Stimulated activated effector memory CD8-positive, alpha-beta T cell treated with anti-CD3 and anti-CD28 coated beads, Interleukin-12 subunit alpha, Interleukin-12 subunit beta, amount 100 ng/mL, for 72 hours (primary cell): ENCODE measurements around the gene GRM8.
A peak's percentile ranks its signal among the peaks of the same experiment; 100 is the strongest.

ENCODE experiments used
- ATAC-seq: fragments of 150-1000 bp; cut with Tn5 transposase; 2 replicates; pipeline ENCODE4 v1.10.0; 2021
- DNase-seq, 2 donors: peaks; one replicate each; pipeline ENCODE4 v3.0.0; 2021 to 2022; ENCODE audit warnings: low spot score in 2 of 2
- H3K27ac Mint-ChIP-seq: one replicate; pipeline ENCODE4 v1.8.0; 2022; ENCODE audit warnings: mild to moderate bottlenecking, mixed read lengths
- H3K36me3 Mint-ChIP-seq: one replicate; pipeline ENCODE4 v1.8.0; 2022; ENCODE audit warnings: mild to moderate bottlenecking, mixed read lengths
- H3K4me1 Mint-ChIP-seq: one replicate; pipeline ENCODE4 v1.8.0; 2022; ENCODE audit warnings: mixed read lengths
- H3K4me3 Mint-ChIP-seq: one replicate; pipeline ENCODE4 v1.8.0; 2022; ENCODE audit warnings: mild to moderate bottlenecking, mixed read lengths
- H3K9me3 Mint-ChIP-seq: one replicate; pipeline ENCODE4 v1.8.0; 2022; ENCODE audit warnings: mixed read lengths

Gene GRM8

DNA sequence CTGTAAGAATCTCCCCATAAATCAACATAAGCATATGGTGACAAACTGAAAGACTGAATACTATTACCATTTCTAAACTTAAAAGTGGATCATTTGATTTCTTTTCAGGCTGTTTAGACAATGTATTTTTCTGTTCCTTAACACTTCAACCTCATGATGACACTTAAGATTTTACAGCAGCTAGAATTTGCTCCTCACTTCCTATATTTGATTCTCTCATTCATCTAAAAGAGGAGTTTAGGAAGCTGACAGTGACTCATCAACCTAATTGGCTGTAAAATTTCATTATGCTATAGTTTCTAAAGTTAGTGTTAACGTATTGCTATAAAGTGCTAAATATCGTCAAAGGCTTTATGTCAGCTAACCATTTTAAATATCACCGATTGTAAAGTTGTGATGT, 478.7 kb downstream of the GRM8 start:
- no peak overlapping the region for H3K4me3 Mint-ChIP-seq
- no peaks in the 10 kb centered on the region for H3K36me3 Mint-ChIP-seq
- no peak overlapping the region for H3K27ac Mint-ChIP-seq
- ATAC-seq: no peak
- H3K4me1 Mint-ChIP-seq: no peaks in the 10 kb centered on the region
- no peak for DNase-seq
- no peaks in the 10 kb centered on the region for H3K9me3 Mint-ChIP-seq

DNA sequence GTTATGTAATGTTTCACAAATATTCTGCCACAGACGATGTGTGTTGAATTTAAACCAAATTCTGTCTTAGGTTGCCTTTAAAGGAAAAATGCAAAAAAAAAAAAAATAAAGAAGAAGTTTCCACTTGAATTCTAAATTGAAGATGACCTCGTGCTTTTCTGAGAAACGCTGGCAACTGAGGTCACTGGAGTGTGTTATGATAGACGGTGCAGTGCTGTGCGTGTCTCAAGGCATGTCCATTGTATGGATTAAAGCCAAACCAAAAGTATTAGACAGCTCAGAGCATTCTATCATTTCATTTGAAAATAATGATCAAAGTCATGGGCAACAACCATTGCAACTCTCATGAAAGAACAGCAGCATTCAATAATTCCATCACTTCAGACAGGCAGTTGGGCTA, 483.9 kb downstream of the GRM8 start:
- Mint-ChIP-seq H3K4me3 (no peak overlapping the region), H3K27ac (no peak overlapping the region), H3K9me3 (no peaks in the 10 kb centered on the region), H3K36me3 (no peaks in the 10 kb centered on the region), H3K4me1 (no peaks in the 10 kb centered on the region)
- DNase-seq: no peak
- no peak for ATAC-seq

DNA sequence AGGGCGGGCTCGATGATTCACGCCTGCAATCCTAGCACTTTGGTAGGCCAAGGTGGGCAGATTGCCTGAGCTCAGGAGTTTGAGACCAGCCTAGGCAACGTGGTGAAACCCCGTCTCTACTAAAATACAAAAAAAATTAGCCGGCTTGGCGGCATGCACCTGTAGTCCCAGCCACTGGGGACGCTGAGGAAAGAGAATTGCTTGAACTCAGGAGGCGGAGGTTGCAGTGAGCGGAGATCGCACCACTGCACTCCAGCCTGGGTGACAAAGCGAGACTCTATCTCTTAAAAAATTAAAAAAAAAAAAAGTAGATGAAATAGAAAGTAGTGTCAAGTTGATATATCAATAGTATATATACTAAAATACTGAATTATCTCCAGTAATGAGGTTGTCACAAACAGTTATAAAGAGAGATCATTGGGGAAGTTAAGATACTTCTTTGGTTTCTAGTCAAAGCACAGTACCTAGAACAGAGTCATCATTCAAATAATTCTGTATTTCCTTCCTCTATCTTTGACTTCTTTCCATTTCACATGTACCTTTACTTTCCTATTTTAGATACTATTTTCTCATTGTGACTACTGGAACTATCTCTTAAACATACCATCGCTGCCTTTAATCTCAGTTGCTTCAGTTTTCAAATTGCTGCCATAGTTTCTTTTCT, 491.7 kb downstream of the GRM8 start:
- no peaks in the 10 kb centered on the region for H3K4me1 Mint-ChIP-seq
- DNase-seq (no peak), ATAC-seq (no peak)
- no peaks in the 10 kb centered on the region for H3K36me3 Mint-ChIP-seq
- peaks cover 2% of the 10 kb centered on the region for H3K9me3 Mint-ChIP-seq
- H3K27ac Mint-ChIP-seq: no peak overlapping the region
- H3K4me3 Mint-ChIP-seq: no peak overlapping the region

DNA sequence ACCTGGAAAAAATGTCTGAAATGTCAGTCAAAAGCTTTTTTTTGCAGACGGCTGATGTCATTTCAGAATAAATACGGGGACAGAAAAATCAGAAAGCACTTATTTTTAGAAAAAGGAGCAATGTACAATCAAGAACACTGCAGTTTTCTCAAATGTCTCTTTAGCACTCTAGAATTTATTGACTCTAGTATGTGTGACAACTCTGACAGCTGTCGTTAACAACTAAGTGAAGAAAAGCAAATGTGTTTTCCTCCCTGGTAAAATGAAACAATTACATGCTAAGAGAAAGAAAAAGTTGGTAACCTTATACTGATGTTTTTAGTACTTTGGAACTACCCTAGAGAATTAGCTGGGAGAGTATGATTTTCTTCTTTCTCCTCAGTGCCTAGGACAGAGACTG, 497.4 kb downstream of the GRM8 start:
- Mint-ChIP-seq H3K9me3 (peaks cover 2% of the 10 kb centered on the region), H3K36me3 (no peaks in the 10 kb centered on the region), H3K4me1 (no peaks in the 10 kb centered on the region), H3K4me3 (no peak overlapping the region), H3K27ac (no peak overlapping the region)
- no peak for DNase-seq
- ATAC-seq: no peak

DNA sequence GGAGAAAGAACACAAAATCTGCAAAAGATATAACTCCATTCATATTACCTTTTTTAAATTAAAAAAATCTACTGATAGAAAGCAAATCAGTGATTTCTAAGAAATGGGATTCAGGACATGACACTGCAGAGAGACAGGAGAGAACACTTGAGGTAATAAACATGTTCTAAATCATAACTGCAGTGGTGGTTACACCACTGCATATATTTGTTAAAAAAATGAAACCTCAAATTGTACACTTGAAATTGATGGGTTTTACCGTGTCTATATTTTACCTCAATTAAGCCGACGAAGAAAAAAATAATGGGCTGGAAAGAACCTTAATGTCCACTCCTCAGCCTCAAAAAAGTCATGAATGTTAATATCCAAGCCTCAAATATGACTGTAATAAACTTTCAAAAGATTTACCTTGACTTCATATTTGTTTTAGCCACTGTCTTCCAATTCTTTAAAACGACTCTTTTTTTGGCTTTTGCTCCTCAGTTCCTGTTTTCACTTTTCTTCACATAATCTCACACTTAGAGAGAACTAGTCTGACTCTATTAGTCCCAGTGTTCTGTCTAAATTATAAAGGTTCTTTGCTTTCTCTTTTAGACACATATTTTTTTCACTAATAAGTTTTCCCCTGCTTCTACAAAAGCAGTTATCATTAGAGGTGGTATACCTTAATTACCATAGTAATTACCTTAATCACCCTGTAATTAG, 502.4 kb downstream of the GRM8 start:
- Mint-ChIP-seq H3K27ac (no peak overlapping the region), H3K36me3 (no peaks in the 10 kb centered on the region), H3K4me3 (no peak overlapping the region), H3K4me1 (no peaks in the 10 kb centered on the region), H3K9me3 (peaks cover 6% of the 10 kb centered on the region)
- DNase-seq: no peak
- ATAC-seq: no peak

DNA sequence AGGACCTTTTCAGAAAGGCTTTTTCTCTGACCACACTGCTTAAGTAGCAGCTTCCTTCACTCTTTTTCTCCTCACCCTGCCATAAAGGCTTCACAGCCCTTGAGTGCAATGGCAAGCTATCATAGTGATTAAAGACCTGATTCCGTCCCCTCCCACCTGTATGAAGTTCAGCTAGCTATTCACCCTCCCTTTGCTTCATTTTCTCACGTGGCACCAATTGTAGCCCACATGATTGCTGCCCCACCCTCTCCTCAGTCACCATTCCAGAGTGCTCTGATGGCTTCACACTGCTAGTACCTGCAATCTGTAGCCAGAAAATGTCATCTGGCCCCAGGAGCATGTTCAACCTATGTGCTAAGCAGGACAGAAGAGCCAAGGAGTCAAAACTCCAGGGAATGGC, 523.8 kb downstream of the GRM8 start:
- no peaks in the 10 kb centered on the region for H3K9me3 Mint-ChIP-seq
- ATAC-seq (peak; percentile 16), DNase-seq (no peak)
- no peak overlapping the region for H3K27ac Mint-ChIP-seq
- H3K36me3 Mint-ChIP-seq: no peaks in the 10 kb centered on the region
- H3K4me1 Mint-ChIP-seq: no peaks in the 10 kb centered on the region
- H3K4me3 Mint-ChIP-seq: no peak overlapping the region

DNA sequence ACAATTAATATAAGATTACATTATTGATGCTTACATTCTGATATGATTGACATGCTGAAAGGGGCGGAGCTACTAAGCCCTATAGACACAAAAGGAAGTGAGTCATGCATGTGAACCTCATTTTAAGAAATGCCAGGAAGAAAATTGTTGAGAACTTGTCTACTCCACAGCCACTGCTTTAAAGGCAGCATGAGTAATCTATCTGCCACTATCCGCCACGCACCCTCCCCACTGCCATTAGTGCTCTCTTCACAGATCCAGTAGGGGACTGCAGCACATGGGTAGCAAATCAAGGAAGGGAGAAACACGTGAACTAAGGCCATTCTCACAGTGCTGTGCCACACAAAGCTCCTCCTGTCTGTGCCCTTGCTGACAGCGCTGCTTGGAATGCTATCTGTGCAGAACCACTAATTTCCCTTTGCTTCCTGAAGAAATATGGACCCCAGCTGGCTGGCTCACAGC, 524.8 kb downstream of the GRM8 start:
- Mint-ChIP-seq H3K4me1 (no peaks in the 10 kb centered on the region), H3K9me3 (no peaks in the 10 kb centered on the region), H3K36me3 (no peaks in the 10 kb centered on the region), H3K27ac (no peak overlapping the region), H3K4me3 (no peak overlapping the region)
- DNase-seq (no peak), ATAC-seq (peak; percentile 74)

DNA sequence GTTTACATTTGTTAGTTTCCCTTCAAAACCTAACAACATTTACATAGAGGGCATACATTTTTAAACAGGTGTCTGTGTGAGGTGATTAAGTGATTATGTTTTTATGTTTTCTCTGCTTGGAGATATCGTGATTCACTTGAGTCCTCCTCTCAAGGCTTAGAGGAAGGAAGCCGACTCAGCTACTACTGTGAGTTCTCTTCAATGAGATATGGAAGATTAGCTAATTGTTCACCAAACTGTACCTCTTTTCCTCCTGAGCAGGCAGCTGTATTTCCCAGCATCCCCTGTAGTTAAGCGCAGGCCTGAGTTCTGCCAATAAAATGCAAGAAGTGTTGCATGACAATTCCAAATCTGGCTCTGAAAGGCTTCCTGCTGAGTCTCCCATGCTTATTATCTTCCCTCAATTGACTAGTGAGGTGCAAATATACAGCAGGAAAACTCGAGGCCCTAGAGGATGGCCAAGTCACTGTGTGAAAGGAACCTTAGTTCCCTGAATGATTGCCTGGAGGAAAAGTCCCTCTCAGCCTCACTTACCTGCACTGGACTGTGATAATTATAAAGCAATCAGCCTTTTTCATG, 528.7 kb downstream of the GRM8 start:
- ATAC-seq (no peak), DNase-seq (no peak)
- Mint-ChIP-seq H3K4me1 (no peaks in the 10 kb centered on the region), H3K9me3 (no peaks in the 10 kb centered on the region), H3K27ac (no peak overlapping the region), H3K4me3 (no peak overlapping the region), H3K36me3 (no peaks in the 10 kb centered on the region)

DNA sequence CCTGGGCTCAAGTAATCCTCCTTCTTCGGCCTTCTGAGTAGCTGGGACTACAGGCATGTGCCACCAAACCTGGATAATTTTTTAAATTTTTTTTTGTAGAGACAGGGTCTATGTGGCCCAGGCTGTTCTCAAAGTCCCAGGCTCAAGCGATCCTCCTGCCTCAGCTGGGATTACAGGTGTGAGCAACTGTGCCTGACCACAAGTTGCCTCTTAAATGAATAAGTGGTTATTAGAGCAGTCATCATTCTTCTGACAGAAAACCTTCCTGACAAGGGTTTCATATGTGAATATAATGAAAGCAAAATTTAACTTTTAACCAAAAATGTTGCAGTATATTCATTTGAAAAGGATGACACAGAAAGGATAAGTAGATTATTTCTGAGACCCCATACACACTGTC, 532.5 kb downstream of the GRM8 start:
- DNase-seq (no peak), ATAC-seq (no peak)
- Mint-ChIP-seq H3K4me3 (no peak overlapping the region), H3K36me3 (no peaks in the 10 kb centered on the region), H3K9me3 (peaks cover 2% of the 10 kb centered on the region), H3K4me1 (no peaks in the 10 kb centered on the region), H3K27ac (no peak overlapping the region)

DNA sequence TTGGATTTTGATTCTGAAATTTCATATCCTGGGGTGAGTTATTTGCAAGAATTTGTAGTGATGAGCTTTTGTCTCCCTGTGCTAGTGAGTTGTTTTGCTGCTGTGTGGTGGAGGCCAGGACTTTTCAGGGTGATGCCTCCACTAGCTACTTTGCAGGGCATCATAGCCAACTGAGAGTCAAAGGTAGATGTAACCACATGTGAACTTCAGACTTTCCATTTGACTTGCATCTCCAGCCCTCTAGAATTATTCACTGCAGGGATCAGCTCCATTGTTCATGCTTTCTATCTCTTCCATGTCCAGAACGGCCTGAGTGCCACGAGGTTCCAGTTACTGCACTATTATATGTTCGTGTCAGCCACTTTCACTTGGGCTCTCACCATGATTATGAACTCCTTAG, 534.3 kb downstream of the GRM8 start:
- ATAC-seq (no peak), DNase-seq (no peak)
- Mint-ChIP-seq H3K27ac (no peak overlapping the region), H3K4me1 (no peaks in the 10 kb centered on the region), H3K9me3 (peaks cover 2% of the 10 kb centered on the region), H3K4me3 (no peak overlapping the region), H3K36me3 (no peaks in the 10 kb centered on the region)

DNA sequence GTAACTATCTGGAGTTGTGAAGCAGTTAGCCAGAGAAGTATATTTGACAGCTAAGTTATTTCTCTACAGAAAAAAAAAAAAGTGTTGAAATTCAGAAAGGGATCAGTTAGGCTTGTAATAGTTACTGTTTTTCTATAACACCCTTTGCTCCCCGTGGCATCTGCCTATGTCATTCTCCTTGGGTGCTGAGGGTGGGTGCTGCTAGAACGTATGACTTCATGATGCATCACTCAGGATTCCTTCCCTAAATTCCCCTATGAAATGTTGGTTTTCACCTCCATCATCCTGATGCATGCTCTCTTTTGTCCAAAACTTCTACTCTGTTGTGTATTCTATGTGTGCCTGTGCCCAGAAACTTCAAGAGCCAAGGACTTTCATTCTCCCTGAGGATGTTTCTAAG, 536.4 kb downstream of the GRM8 start:
- Mint-ChIP-seq H3K36me3 (no peaks in the 10 kb centered on the region), H3K4me1 (no peaks in the 10 kb centered on the region), H3K4me3 (no peak overlapping the region), H3K9me3 (peaks cover 2% of the 10 kb centered on the region), H3K27ac (no peak overlapping the region)
- ATAC-seq (no peak), DNase-seq (no peak)

DNA sequence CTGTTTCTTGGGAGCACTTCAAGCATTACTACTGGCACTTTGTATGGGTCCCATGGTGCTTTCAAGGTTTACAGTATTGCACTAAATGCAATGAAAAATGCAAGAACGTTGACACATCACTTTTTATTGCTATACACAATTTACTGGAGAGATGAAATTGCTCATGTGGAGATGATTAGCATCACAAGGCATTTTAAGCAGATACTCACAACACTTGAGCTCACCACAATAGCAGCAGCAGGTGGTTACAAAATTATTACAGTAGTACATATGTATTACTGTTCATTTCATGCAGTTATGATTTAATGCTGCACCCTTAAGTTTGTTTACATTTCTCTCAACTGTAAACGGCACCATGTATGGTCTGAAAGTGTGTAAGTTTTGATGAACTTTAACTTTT, 537.7 kb downstream of the GRM8 start:
- ATAC-seq (no peak), DNase-seq (no peak)
- Mint-ChIP-seq H3K4me1 (no peaks in the 10 kb centered on the region), H3K4me3 (no peak overlapping the region), H3K36me3 (no peaks in the 10 kb centered on the region), H3K27ac (no peak overlapping the region), H3K9me3 (peaks cover 2% of the 10 kb centered on the region)

DNA sequence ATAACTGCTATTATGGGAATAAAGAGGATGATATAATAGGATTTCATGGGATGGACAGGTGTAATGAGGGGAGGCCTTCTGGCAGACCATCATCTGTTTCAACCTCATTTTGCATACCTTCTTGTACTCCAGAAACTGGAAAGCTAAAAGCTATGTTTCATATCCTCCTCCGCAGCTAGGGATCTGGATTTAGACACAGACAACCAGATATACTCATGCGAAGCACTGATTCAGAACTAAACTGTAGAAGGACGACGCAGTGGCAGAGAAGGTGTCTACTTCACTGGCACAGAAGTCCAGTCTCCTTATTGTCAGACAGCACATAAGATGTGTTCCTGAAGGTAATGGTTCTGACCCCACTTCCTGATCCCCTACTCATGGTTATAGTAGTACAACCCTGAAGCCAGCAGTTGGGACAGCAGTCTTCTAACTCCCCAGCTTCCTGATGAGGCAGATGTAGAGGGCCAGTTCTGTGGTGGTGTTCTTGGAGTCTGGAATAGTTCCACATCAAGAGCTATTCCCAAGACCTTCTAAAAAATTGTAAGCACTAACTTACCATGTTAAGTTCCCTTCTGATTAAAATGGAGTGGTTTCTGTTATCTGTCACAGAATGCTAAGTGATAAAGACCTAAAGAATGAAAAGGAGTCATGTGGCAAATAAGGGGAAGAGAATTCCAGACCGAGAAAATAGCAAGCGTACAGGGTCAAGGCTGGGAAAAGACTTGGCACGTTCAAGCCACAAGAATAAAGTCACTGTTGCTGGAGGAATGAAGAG, 550.3 kb downstream of the GRM8 start:
- Mint-ChIP-seq H3K9me3 (no peaks in the 10 kb centered on the region), H3K27ac (no peak overlapping the region), H3K36me3 (no peaks in the 10 kb centered on the region), H3K4me1 (no peaks in the 10 kb centered on the region), H3K4me3 (no peak overlapping the region)
- no peak for DNase-seq
- ATAC-seq: no peak

DNA sequence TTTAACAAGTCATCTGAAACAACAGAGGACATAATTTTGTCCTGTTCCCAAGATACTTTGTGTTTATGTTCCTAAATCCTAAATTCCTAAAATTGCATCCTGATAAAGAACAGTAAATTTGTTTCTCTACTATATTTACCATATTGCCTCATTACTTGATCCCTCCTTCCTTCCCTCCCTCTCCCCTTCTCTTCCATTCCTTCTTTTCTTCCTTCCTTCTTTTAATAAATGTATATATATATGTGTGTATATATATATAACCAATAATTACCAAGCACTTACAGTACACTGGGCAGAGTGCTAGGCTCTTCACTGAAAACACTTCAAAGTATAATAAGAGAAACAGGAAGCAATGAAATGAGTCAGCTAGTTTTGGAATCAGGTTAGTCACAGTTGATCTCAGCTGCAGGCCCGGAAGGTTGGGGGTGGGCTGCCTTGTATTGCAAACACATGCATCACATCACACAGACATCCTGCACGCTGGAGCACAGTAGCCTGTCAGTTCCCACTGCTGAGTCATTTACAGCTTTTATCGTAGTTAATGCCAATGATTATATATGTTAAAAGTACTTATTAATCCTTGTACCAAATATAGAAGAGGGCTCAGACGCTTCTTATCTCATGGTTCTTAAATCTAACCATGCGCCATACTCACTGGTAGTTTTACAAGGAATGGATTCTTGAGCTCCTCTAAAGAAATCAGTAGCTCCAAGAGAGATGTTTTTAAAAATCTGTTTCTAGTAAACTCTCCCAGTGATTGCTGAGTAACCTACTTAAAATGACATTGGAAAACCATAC, 551.7 kb downstream of the GRM8 start:
- Mint-ChIP-seq H3K9me3 (no peaks in the 10 kb centered on the region), H3K36me3 (no peaks in the 10 kb centered on the region), H3K4me1 (no peaks in the 10 kb centered on the region), H3K4me3 (no peak overlapping the region), H3K27ac (no peak overlapping the region)
- peak; percentile 7 to 72 for DNase-seq
- peak; percentile 99 for ATAC-seq

DNA sequence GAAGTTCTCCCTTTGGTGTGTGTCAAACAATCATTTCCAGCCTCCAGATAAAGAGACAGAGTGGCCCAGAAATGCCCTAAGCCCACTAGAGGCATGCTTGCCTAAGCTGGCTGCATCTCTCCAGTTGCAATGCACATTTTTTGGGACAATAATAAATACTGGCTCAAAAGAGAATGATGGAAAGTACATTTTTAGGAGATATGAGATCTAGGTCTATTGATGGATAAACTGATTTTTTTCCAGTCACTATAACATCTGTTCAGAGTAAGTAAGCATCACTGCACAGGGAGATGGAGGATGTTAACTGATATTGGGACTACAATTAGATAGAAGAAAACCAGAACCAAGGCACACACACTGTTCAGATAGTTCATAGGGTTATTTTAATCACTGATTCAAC, 553.0 kb downstream of the GRM8 start:
- DNase-seq: no peak
- Mint-ChIP-seq H3K4me1 (no peaks in the 10 kb centered on the region), H3K36me3 (no peaks in the 10 kb centered on the region), H3K9me3 (no peaks in the 10 kb centered on the region), H3K27ac (no peak overlapping the region), H3K4me3 (no peak overlapping the region)
- no peak for ATAC-seq
